ENCODE results near the gene PRR5L. TPM values are rescaled to one million over a fixed set of nuclear protein-coding genes. Genes with fewer than 3 reads are reported as not detected.

The PRR5L gene
- polyA plus RNA-seq, 1 donor (not counting 4 experiments of a cell fraction or from before 2014, with no cell fraction given) = 20.1 TPM

- FAIRE-seq = no peak
Measured at GRCh38 chr11:36282926-36283325, 13.2 kb upstream of the PRR5L start.

DNA sequence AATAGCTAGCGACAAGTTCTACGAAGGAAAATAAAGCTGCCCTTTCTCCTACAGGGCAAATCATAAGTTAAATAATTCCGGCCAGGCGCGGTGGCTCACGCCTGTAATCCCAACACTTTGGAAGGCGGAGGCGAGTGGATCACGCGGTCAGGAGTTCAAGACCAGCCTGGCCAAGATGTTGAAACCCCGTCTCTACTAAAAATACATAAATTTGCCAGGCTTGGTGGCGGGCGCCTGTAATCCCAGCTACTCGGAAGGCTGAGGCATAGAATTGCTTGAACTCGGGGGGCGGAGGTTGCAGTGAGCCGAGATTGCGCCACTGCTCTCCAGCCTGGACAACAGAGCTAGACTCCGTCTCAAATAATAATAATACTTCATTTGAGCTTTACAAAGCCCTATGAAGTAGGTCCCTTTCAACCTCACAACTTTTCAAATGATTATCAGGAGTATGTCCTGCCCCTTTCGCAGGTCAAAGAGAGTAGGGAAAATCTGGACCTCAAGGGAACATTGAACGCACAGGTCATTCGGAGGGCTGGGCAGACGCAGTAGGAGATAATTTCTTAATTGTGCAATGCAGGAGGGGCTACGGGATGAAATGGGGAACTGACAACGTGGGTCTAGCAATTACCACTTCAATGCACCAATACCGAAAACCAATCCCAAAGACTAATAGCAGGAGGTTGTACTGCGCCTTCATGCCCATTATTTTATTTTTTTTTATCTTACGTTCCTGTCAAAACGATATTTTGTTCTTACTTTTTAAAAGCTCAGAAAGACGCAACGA is 7.5 kb upstream of the PRR5L start:
- no peaks in the 10 kb centered on the region for H4K20me1 ChIP-seq (ENCODE audit: control insufficient read depth, extremely low read depth, insufficient read depth, low read length)
- H3K27me3 ChIP-seq (ENCODE audit: control insufficient read depth, extremely low read depth, insufficient read depth, low read length) = no peaks in the 10 kb centered on the region
- FAIRE-seq (no peak), DNase-seq (ENCODE audit: low read depth, low spot score) (no peak)
- H3K4me2 ChIP-seq (ENCODE audit: control insufficient read depth, extremely low read depth, insufficient read depth, low read depth, low read length) = peak overlapping the region; percentile 75
- H3K36me3 ChIP-seq (ENCODE audit: control insufficient read depth in 2 of 2, extremely low read depth in 1 of 2, insufficient read depth in 2 of 2, low read length in 2 of 2) = no peaks in the 10 kb centered on the region
- H3K79me2 ChIP-seq (ENCODE audit: control insufficient read depth, insufficient read depth, low read length) = no peaks in the 10 kb centered on the region
- TF ChIP-seq, protein P1, sequence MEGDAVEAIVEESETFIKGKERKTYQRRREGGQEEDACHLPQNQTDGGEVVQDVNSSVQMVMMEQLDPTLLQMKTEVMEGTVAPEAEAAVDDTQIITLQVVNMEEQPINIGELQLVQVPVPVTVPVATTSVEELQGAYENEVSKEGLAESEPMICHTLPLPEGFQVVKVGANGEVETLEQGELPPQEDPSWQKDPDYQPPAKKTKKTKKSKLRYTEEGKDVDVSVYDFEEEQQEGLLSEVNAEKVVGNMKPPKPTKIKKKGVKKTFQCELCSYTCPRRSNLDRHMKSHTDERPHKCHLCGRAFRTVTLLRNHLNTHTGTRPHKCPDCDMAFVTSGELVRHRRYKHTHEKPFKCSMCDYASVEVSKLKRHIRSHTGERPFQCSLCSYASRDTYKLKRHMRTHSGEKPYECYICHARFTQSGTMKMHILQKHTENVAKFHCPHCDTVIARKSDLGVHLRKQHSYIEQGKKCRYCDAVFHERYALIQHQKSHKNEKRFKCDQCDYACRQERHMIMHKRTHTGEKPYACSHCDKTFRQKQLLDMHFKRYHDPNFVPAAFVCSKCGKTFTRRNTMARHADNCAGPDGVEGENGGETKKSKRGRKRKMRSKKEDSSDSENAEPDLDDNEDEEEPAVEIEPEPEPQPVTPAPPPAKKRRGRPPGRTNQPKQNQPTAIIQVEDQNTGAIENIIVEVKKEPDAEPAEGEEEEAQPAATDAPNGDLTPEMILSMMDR (optimal IDR thresholded peaks at IDR 0.05 in 1 of 3, IDR thresholded peaks at IDR 0.05 in 1 of 3, conservative IDR thresholded peaks at IDR 0.05 in 1 of 3; ENCODE audit: extremely low read depth in 1 of 3, insufficient read depth in 2 of 3, low read length in 3 of 3) = no peak
- TF ChIP-seq EZH2 (IDR thresholded peaks at IDR 0.05; ENCODE audit: low read length) = no peak
- dilution Hi-C loops (cut with MboI; ENCODE audit: extremely low pct_ligation_motif_present, low sequenced_read_pairs) = loop anchor here (25.0 kb wide), 1 partner anchor 99 kb away; no protein-coding TSS in a partner anchor
- peak overlapping the region; percentile 76 for H2AFZ ChIP-seq (ENCODE audit: control insufficient read depth, low read length)
- peak overlapping the region; percentile 63 to 93 (median 85) for H3K4me3 ChIP-seq (ENCODE audit: control insufficient read depth in 2 of 3, extremely low read depth in 1 of 3, insufficient read depth in 2 of 3, low read depth in 1 of 3, low read length in 3 of 3)
- H3K9me3 ChIP-seq (ENCODE audit: control insufficient read depth, low read depth, low read length) = no peaks in the 10 kb centered on the region
- peak overlapping the region; percentile 81 for H3K9ac ChIP-seq (ENCODE audit: control insufficient read depth, extremely low read depth, insufficient read depth, low read length)
- peak overlapping the region; percentile 52 for H3K27ac ChIP-seq (ENCODE audit: control insufficient read depth, insufficient read depth, low read length)
- H3K4me1 ChIP-seq (ENCODE audit: control insufficient read depth, extremely low read depth, insufficient read depth, low read length) = peaks cover 4% of the 10 kb centered on the region
- H3K9me1 ChIP-seq (ENCODE audit: control insufficient read depth, extremely low read depth, insufficient read depth, low read length) = no peaks in the 10 kb centered on the region

More at GRCh38 chr11:36282926-36283325, 13.2 kb upstream of the PRR5L start:
- peaks cover 6% of the 10 kb centered on the region for H3K79me2 ChIP-seq (ENCODE audit: control insufficient read depth, insufficient read depth, low read length)
- H4K20me1 ChIP-seq (ENCODE audit: control insufficient read depth, extremely low read depth, insufficient read depth, low read length) = no peaks in the 10 kb centered on the region
- dilution Hi-C loops (cut with MboI; ENCODE audit: extremely low pct_ligation_motif_present, low sequenced_read_pairs) = loop anchor here (25.0 kb wide), 1 partner anchor 104 kb away; no protein-coding TSS in a partner anchor
- no peak overlapping the region for H2AFZ ChIP-seq (ENCODE audit: control insufficient read depth, low read length)
- H3K4me2 ChIP-seq (ENCODE audit: control insufficient read depth, extremely low read depth, insufficient read depth, low read depth, low read length) = no peak overlapping the region
- H3K4me3 ChIP-seq (ENCODE audit: control insufficient read depth in 2 of 3, extremely low read depth in 1 of 3, insufficient read depth in 2 of 3, low read depth in 1 of 3, low read length in 3 of 3) = no peak overlapping the region
- H3K36me3 ChIP-seq (ENCODE audit: control insufficient read depth in 2 of 2, extremely low read depth in 1 of 2, insufficient read depth in 2 of 2, low read length in 2 of 2) = peaks cover 0 to 2% of the 10 kb centered on the region in 2 experiments
- H3K9ac ChIP-seq (ENCODE audit: control insufficient read depth, extremely low read depth, insufficient read depth, low read length) = no peak overlapping the region
- no peak for TF ChIP-seq EZH2 (IDR thresholded peaks at IDR 0.05; ENCODE audit: low read length)
- TF ChIP-seq, protein P1 (optimal IDR thresholded peaks at IDR 0.05 in 1 of 3, IDR thresholded peaks at IDR 0.05 in 1 of 3, conservative IDR thresholded peaks at IDR 0.05 in 1 of 3; ENCODE audit: extremely low read depth in 1 of 3, insufficient read depth in 2 of 3, low read length in 3 of 3) = no peak
- H3K27me3 ChIP-seq (ENCODE audit: control insufficient read depth, extremely low read depth, insufficient read depth, low read length) = no peaks in the 10 kb centered on the region
- no peaks in the 10 kb centered on the region for H3K9me1 ChIP-seq (ENCODE audit: control insufficient read depth, extremely low read depth, insufficient read depth, low read length)
- peaks cover 9% of the 10 kb centered on the region for H3K4me1 ChIP-seq (ENCODE audit: control insufficient read depth, extremely low read depth, insufficient read depth, low read length)
- no peaks in the 10 kb centered on the region for H3K9me3 ChIP-seq (ENCODE audit: control insufficient read depth, low read depth, low read length)
- DNase-seq (ENCODE audit: low read depth, low spot score) = no peak
- H3K27ac ChIP-seq (ENCODE audit: control insufficient read depth, insufficient read depth, low read length) = no peak overlapping the region
